D721Med (cell line): ENCODE results near the gene ZBTB49.

Experiments
- DNase-seq: peaks from one replicate; pipeline ENCODE4 v3.0.0; 2011; ENCODE audit warnings: low spot score; ENCODE audit not compliant: insufficient read length
- FAIRE-seq: peaks from 2 replicates; lab custom pipeline; 2011; peaks lifted over from hg19 to GRCh38; lab: Jason Lieb, UNC
- CTCF ChIP-seq: IDR thresholded peaks from 2 replicates; pipeline ENCODE4 v1.5.1; 2012; ENCODE audit warnings: mild to moderate bottlenecking, control low read depth; ENCODE audit not compliant: insufficient read depth; ENCODE audit errors: missing control alignments

ZBTB49 gene

GRCh38 chr4:4316150-4316495 lies 26.1 kb downstream of the ZBTB49 start:
- TF ChIP-seq CTCF: no peak
- no peak for DNase-seq
- no peak for FAIRE-seq

DNA sequence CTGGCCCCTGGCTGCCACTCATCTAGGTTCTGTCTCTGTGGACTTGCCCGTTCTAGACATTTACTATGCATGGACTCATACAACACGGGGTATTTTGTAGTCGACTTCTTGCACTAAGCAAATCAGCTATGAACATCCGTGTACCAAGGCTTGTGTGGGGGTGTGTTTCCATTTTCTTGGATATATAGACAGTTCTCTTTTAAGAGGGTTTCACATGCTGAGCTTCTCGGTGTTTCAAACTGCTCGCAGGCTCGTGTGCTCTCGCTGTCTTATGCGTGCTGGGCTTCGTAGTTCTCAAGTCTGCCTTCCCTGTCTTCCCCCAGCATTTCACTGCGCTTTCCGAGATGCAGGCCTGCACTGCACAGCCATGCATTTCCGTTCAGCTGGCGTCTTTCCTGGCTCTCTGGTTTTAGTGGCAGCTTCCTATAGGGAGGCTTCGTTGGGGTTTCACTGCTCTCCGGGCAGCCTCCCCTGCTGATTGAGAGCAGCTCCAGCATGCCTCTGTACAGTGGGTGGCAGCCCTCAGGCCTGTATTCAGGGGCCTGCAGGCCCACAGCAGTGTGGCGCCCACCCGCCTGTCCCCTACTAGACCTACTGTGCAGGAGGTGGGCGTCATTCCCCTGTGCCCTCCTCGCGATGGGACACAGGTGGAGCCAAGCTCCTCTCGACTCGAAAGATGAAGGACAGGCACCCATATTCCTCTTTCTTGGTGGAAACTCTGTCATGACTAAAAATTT lies 27.6 kb downstream of the ZBTB49 start:
- no peak for DNase-seq
- TF ChIP-seq CTCF: no peak
- FAIRE-seq: no peak

- FAIRE-seq (no peak), DNase-seq (no peak)
- TF ChIP-seq CTCF: no peak
Observed at GRCh38 chr4:4320528-4320927, 30.5 kb downstream of the ZBTB49 start.

- no peak for FAIRE-seq
- DNase-seq: no peak
- no peak for TF ChIP-seq CTCF
Observed at GRCh38 chr4:4320951-4321714, 31.1 kb downstream of the ZBTB49 start.

DNA sequence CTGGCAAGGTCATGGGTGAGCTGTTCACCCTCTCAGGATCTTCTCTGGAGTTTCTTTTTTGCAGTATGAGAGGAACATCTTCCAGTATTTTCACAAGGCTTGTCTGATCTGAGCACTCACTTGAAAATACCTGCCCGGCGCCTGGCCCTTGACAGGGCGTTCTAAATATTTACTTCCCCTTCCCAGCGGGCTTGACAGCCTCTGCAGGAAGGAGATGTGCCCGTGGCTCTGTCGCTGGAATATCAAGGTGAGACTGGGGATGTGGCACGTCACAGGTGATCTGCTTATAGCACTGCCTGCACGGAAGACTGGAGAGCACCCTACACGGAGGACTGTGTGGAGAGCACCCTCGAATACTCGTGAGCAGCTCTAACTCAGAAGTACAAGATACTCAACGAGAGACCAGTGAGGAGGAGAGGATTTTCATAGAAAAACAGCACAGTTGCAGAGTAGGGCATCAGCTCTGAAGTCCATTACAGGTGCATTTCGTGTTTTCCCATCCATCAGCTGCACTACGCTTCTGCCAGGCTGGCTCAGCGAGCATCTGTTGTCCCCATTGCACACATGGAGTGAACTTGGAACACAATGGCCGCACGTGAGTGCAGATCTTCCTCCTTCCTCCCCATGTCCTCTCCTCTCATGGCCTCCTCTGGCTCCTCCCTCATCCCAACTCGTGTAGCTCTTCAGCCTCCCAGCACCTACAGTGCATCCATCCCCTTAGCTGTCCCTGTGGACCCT lies 32.1 kb downstream of the ZBTB49 start:
- no peak for TF ChIP-seq CTCF
- FAIRE-seq (no peak), DNase-seq (no peak)

- no peak for DNase-seq
- TF ChIP-seq CTCF: no peak
- FAIRE-seq: no peak
Observed at GRCh38 chr4:4323705-4324534, 33.9 kb downstream of the ZBTB49 start.
